GM12801 (cell line): ENCODE results near the gene KIF18A.

Source experiments
- TF ChIP-seq, protein P1 (sequence below): IDR thresholded peaks from one replicate; pipeline ENCODE4 v1.5.1; 2011; ENCODE audit warnings: control low read depth; ENCODE audit not compliant: insufficient read length; ENCODE audit errors: extremely low read depth

Gene KIF18A

DNA sequence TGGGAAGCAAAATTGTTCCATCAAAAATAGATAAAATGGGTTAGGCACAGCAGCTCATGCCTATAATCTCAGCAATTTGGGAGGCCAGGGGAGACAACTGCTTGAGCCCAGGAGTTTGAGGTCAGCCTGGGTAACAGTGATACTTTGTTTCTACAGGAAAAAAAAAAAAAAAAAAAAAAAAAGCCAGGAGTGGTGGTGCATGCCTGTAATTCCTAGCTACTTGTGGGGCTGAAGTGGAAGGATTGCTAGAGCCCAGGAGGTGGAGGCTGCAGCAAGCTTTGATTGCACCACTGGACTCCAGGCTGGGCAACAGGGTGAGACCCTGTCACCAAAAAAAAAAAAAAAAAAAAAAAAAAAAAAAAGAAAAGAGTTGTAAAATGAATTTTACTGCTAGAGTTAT is 49.6 kb downstream of the KIF18A start:
- TF ChIP-seq, protein P1, sequence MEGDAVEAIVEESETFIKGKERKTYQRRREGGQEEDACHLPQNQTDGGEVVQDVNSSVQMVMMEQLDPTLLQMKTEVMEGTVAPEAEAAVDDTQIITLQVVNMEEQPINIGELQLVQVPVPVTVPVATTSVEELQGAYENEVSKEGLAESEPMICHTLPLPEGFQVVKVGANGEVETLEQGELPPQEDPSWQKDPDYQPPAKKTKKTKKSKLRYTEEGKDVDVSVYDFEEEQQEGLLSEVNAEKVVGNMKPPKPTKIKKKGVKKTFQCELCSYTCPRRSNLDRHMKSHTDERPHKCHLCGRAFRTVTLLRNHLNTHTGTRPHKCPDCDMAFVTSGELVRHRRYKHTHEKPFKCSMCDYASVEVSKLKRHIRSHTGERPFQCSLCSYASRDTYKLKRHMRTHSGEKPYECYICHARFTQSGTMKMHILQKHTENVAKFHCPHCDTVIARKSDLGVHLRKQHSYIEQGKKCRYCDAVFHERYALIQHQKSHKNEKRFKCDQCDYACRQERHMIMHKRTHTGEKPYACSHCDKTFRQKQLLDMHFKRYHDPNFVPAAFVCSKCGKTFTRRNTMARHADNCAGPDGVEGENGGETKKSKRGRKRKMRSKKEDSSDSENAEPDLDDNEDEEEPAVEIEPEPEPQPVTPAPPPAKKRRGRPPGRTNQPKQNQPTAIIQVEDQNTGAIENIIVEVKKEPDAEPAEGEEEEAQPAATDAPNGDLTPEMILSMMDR: no peak

DNA sequence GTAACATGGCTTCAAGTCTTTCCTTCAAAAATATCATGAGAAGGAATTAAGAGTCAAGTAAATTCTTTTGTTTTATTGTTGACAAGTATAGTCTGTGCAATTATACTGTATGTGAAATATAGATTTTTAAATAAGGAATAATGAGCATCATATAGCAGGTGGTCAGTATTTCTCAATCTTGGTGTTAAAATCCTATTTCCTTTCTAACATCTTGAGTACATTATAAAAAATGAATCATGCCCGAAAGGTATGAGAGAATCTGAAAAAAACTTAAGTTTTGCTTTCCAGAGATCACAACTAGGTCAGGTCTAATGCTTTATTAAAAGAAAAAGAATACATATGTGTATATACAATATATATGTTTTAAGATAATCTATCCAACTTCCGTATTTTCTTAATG is 53.1 kb downstream of the KIF18A start:
- TF ChIP-seq, protein P1: no peak

DNA sequence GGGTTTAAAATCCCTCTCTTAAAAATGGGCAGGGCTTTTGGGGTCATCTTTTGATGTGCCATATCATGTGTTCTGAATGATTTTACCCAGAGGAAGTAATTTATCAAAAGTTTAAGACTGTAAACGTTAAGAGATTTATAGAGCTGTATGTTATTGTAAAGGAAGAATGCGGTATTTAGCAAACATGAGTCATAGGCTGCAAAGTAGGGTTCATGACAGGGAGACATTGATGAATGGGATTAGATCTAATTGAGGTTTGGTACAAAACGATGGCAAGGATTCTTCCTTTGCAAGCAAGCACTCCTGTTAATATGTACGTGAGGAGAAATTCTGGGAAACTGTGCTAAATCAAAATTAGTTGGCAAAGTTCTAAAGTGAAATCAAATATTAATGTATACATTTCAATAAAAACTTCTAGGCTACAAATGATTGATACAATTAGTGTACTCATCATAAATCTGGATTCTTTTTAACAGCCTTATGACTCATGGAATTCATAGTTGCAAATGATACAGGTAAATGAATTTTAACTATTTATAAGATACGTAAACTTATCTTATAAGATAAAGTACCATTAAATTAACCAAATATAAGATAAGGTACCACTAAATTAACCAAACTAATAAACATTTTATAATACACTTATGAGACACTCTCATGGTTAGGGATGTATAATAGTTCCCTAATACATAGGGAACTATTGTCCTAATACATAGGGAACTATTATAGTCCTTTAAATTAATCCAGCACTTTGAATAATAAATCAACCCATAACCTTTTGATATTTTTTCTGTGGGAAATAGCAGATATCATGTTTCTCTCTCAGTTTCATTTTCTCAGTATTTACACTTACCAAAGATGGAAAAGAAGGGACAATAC is 58.4 kb downstream of the KIF18A start:
- TF ChIP-seq, protein P1: no peak

DNA sequence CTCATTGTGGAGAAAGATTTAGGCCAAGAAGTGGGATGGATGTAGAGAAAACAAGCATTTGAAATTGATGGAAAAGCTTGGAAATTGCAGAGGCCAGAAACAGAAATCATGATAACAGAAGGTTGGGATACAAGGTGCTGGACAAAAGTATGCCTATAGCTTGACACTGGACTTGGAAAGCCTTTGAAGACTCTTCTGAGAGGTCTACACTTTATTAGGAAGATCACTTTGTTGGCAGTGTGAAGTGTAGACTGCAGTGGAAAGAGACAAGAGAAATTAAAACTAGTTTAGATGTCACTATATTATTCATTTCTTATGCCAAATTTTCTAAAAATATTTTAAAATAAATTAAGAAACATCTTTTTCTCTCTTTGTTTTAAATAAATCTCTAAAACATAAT is 59.1 kb downstream of the KIF18A start:
- TF ChIP-seq, protein P1: no peak

DNA sequence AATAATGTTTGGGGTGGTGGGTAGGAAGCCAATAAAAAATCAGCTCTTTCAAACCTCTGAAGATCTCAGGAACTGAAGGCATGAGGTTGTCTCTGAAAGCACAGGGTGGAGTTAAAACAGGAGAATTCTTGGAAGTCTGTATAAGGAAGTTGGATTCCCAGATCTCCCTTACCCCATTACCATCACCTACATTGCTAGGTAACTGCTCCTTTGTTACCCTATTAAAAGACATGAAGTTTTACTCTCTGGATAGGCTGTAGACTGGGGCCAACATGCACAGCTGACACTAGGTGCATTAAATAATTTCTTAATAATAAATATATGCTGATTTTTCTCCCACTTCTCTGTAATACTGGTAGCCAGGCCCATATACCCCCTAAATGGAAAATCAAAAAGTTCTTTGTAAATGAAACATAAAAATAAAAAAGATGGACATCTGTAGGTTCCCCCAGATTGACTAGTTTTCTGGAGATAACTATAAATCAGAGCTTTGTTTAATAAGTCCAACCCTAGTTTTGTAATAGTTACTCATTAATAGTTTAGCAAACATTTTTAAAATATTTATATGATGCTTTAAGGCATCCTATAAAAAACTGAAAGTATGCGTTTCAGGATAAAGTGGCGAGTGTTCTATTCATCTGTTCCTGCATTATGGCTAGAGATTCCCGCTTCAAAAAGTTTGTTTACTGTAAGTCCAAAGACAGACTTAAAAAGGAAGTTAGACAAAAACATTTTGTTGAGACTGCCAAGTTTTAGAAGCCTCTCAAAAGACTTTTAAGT is 63.8 kb downstream of the KIF18A start:
- TF ChIP-seq, protein P1: no peak

DNA sequence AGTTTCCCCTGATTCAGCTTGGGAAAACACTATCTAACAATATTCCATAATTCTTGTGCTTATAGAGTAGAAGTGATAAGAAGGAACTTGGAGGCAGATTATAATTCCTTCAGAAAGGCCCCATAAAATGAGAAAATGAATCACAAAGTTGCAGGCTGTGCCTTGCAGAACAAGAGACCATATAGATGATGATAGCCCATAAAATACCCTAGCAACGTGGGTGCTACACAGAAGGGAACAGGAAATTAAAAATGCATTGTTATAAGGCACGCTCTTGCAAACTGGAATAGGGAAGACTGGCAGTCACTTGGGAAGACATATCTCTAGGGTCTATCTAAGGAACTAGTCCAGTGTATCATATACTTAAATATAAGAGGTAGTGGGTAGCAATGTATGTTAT is 67.6 kb downstream of the KIF18A start:
- TF ChIP-seq, protein P1: no peak

DNA sequence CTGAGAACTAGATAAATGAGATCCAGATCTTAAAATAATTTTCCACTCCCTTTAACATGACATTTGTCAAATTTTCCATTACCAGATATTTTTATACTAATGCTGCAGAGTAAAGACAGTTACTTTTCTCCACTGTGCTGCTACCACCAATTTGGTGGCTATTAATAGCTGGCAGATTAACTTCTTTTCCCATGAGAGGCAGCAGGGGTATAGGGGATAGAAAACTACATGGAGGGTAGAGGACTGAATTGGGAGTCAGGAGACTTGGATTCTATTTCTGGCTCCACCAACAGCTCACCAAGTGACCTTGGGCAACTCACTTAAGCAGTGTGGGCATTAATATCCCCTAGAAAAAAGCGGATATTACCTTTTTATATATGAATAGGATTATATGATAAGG is 69.2 kb downstream of the KIF18A start:
- TF ChIP-seq, protein P1: no peak
